Activated CD4-positive, alpha-beta T cell treated with anti-CD3 and anti-CD28 coated beads, Interleukin-2, amount 50 U/mL, for 48 hours (primary cell): Measurements from ENCODE around the gene ATG2B.

Experiments used
- DNase-seq, 2 experiments: peaks; one replicate each; pipeline ENCODE4 v3.0.0-alpha.2; 2020

ATG2B gene

DNA sequence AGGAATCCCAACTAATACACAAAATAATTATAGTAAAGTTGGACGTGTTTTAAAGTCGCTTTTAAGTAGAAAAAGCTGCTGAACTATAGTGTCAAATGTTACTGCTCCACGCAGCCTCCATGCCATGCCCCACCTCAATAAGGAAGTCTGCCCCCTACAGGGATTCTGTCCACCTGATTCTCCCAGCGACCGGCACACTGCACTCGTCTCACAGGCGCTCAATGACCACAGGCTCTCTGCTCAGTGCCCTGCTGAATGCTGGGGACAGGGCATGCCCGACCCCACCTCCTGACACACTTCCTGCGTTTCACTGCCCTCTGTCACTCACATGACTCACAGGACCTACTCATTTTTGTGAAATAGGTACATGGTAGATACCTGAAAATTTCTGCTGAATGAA lies 58.2 kb downstream of the ATG2B start:
- DNase-seq = no peak

DNA sequence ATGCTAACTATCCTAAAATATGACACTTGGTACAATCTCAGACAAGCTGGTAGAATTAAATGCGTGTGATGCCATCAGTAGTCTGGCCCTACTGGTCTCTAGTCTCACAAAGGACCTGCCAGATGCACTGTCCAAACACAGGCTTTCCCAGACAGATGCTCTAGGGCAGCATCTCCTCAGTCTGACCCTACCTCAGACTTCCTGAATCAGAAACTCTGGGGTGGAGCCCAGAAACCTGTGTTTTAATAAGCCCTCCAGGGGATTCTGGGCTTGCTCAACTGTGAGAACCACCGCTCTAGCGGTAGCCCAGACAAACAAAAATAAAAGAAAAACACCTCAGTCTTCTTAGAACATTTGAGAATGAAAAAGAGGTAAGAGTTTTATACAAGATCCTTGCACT lies 59.2 kb downstream of the ATG2B start:
- DNase-seq = no peak

DNA sequence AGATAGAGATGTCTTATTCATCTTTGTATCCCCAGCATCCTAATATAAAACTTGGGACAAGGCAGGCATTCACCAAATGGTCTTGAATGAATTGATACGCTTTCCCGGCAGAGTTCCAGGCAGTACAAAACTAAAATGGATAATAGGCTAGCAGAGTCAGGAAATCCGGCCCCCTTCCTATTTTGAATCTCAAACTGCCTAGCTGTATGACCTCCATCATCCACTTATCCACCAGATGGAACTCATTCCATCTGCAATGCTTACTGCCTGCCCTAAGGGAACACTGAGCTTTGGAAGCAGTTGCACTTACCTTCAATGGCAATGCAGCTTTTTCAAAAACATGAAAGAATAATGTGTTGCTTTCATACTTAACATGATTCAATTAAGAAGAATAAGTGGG lies 63.7 kb downstream of the ATG2B start:
- no peak for DNase-seq

DNA sequence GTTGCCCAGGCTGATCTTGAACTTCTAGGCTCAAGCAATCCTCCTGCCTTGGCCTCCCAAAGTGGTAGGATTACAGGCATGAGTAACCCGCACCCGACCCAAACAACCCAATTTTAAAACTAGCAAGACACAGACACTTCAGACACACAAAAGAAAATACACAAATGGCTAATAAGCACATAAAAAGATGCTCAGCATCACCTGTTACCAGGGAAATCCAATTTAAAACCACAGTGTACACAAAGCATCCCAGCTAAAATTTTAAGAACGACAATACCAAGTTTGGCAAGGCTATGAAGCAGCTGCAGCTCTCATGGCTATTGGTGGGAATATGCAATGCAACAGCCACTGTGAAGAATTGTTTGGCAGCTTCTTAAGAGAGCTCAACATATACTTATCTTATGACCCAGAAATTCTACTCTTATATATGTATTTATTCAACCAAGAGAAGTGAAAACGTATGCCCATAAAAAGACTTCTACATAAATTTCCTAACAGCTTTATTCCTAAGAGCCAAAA lies 65.1 kb downstream of the ATG2B start:
- no peak for DNase-seq

DNA sequence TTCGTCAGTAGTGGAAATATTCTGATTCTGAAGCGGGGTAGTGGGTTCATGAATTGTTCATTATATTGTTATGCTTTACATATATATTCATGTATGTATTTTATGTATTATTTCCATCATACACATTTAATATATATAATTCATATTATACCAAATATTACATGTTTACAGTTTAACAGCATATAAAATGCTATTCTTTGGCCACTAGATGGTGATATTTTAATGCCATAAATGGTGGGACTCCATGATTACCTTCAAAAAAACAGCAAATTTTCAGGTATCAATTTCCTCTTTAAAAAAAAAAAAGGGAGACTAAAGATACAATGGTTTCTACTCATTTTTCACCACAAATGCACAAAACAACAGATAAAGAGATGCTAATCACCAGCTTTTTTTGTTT lies 66.1 kb downstream of the ATG2B start:
- no peak for DNase-seq

DNA sequence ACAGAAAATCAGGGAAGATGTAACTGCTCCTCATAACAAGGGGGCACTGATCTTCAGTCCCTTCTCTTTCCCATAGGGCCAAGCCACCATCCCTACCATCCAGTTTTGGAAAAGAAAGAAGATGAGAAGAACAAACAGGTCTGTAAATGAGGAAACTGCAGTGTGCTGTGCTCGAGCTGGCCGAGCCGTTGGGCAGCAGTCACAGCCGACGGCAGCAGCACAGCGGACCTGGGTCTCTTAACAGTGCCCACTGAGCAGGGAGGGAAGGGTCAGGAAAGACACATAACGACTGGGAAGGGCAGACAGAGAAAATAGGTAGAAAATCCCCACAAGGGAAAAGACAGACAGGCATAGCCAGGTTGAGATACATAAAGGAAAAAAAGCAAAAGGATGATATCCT lies 68.9 kb downstream of the ATG2B start:
- no peak for DNase-seq

DNA sequence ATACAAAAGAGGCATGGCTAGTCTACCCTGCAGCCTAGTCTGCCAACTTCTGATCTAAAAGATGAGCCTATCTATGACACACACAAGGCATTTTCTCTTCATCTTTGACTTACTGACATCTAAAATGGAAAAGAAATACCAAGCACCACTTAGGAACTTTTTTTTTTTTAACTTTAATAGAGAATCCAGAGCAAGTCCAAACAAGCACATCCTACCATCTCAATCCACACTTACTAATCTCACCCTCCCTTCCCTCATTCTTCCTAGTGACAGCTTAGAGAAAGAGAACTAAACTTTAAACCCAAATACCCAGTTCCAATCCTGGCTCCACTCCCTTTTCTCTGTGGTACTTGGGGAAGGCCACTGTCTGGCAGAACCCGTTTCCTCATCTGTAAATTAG lies 75.3 kb downstream of the ATG2B start:
- no peak for DNase-seq

DNA sequence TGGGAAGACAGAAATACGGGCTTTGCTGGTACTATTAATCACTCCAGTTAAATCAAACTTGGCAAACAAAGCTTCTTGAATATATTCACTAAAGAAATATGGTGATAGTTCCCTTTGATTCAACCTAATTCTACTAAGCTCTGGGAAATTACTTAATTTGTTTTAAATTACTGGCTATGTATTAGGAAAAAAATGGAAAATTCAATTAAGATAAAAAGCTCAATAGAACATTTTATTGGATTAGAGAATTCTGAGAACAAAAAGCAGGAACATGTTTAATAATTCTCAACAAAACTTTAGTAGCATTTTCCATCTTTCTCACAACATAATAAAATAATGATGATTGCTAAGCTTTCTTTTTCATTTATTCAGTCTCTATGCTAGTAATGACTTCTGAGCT lies 76.9 kb downstream of the ATG2B start:
- DNase-seq = no peak

DNA sequence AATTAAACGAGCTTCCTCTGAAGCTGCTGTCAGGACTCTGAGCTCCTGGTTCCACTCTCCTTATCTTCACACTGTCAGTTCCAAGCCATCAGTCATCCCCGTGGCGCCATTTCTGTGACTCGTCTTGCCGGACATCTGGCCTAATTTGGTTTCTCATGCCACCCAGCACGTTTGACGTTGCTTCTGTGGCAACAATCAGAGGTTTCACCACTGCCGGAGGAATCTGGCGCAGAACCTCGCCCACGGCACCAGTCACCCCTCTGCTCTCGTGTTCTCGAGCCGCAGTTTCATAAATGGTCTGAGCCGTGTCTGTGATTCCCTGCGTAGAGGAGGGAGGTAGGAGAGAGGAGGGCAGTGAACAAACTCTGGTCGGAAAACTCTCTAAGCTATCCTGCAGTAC lies 77.5 kb downstream of the ATG2B start:
- no peak for DNase-seq

DNA sequence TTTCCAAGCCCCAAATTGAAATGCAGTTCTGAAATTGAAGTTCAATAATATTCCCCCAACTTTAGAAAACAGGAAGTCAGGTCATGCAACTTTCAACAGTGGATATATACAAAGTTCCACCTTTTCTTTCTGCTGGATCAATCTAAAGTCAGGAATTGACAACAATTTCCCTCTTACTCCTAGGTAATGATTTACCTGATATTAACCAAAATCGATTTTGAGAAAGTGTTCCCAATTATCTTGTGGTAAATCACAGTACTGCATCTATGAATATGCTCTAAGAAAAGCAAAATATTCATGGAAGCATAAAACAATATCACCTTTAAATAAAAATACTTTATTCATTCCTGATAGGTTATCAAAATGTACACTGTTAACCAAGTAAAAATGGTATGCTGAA lies 78.7 kb downstream of the ATG2B start:
- DNase-seq = no peak

DNA sequence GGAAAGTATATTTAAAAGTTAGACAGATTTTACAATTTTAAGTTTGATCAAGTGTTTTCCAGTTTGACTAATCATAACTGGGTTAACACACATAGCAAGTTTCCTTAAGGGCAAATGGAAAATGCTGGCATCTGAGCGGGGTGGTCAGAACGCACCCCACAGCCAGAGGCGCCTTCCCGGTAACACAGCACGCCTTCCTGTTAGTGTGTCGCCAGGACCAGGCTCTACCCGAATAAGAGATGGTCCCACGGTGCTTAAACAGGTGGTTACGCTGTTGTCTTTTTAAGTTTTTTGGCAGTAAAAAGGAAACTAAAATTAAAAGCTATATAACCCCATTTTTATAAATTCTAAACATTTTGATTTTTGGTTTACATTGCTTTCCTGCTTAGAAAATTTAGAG lies 79.1 kb downstream of the ATG2B start:
- no peak for DNase-seq

DNA sequence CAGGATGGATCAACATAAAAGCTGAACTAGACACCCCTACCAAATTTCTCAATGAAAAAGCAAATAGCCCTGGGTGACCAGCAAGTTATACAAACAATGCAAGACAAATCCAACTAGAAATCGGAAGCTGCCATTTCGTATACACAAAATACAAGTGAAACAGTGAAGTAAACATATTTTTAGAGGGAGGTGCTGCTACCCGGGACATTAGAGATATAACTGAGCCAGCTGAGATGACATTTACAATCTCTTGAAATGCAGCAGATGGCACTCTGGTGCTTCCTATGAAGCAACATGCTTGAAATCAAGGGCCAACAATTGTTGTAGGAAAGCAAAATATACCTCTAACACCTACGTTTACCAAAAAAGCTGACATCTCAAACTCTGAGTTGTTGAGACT lies 81.7 kb downstream of the ATG2B start:
- DNase-seq = no peak

DNA sequence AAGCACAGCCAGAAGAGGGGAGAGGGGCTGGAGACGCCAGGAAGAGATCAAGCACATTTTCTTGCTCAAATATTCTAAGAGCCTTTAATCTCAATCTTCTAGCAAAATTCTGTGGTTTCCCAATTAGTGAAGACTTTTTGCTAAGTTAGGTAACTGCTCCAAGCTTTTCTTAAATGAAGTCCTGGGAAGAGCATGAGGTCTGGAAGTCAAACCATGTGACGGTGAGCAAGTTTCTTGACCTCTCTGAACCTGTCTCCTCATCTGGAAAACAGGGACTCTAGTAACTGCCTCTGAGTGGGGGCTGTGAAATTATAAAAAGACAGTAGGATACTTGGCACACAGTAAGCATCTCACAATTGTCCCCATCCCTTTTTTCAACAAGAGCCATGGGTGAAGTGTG lies 83.0 kb downstream of the ATG2B start:
- no peak for DNase-seq

DNA sequence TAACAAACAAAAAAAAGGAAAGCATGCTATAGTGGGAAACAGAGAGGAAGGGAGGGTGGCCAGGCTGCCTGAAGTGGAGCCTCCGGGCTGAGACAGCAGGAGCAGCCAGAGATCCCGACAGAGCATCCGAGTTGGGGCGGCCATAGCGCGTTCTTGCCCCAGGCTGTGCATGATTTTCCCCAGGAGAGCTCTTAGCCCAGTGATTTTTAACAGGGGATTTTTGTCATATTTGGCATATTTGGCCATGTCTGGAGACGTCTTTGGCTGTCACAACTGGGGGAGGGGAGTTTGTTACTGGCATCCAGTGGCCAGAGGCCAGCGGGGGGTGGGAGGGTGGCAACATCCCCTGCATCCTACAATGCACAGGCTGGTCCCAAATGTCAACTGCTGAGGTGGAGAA lies 83.6 kb downstream of the ATG2B start:
- DNase-seq = no peak

DNA sequence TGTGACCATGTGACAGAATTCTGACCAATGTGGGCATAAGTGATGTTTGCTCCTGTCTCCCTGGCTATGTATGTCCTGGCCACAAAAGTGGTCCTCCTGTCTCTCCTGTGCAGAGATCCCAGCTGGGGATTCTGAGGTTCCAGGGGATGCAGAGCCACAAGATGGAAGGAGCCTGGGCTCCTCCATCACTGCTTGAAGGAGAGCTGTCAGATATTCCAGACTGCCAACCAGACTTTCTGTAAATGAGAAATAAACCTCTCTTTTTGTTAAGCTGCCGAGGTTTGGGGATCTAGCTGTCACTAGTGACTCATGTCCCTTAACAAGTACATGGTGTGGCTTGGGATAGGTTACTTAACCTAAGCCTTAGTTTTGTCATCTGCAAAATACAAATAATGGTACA lies 85.3 kb downstream of the ATG2B start:
- no peak for DNase-seq

DNA sequence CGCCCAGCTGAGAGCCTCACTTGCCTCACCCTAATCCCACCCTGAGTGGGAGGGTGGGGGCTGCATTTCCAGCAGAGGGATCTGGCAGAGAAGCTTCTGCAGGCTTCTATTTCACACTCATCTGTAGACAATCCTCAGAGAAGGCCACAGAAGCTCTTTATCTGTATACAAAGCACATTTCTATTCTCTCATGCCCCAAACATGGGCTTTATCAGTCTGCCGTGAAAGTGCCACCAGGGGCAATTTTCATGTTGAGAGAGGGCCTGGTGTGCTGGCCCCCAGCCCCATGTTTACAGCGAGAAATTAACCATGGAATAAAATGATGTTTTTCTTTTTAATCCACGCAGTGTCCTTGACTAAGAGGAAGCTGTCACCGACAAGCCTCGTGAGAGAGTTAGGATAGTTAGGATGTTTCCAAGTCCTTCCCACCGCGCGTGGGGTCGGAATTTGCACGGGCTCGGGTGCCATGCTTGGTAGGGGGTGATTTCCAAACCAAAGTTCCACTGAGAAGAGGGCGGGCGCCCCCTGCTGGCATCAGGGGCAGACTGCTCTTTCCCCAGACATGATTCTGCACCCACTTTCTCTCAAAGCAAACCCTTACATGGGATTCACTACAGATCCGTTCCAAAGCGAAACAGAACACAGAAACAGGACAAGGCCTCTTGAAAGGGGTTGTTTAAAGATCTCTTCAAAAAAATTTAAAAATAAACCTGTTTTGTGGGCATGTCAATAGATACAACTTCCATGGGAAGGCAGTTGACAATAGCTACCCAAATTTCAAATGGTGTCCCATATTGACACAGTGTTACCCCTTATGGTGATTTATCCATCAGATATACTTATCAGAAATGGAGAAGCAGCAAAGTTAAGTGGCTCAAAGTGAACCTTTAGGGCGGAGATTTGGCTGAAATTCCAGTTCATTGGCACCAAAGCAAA lies 87.7 kb downstream of the ATG2B start:
- peak; percentile 75 to 81 for DNase-seq

DNA sequence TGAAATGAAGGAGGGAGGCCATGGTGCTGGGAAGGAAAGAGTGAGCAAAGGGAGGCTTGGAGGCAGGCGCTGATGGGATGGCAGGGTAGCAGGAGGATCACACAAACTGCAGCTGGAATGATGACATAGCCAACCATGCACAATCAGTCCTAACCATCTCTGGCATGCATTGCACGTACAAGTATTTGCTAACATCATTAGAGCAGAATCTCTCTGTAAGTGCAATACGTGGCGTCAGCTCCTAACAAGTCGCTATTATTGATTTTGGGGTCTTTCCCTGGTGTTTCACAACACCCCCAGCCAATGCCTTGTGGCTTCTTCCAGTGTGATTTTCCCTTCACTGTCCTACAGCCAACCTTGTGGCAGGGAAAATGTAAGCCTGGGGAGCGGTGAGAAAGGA lies 88.6 kb downstream of the ATG2B start:
- DNase-seq = no peak

DNA sequence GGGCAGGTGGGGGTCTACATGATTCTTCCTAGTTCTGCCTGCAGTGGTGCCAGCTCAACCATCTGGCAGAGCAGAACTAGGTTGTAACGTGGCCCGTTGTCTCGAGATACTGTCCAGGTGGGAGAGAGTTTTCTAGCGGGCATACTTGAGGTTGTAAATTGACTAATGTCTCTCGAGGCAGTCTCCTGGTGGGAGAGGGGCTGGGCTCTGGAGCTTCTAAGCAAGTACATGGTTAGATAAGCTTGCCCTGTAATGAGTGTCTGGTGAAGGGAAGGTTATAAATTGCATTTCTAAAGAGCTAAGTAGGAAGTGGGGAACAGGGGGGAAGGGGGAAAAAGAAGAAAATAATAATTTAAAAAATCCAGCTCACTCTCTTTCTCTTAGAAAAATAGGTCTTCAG lies 89.0 kb downstream of the ATG2B start:
- DNase-seq = no peak

DNA sequence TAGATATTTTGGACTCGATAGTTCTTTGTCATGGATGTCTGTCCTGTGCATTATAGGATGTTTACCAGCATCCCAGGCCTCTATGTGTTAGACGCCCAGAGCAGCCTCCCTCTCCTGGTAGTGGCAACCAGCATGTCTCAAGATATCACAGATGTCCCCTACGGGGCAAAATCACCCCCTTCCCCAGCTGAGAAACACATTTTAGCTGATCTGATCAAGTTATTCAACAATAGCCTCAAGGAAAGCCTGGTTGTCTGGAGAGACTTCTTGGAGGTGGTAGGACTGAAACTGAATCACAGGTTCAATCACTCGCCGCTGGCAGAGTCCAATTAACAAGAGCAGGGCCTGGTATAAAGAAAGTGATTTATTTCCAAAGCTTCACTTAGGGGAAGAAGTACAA lies 89.5 kb downstream of the ATG2B start:
- no peak for DNase-seq

DNA sequence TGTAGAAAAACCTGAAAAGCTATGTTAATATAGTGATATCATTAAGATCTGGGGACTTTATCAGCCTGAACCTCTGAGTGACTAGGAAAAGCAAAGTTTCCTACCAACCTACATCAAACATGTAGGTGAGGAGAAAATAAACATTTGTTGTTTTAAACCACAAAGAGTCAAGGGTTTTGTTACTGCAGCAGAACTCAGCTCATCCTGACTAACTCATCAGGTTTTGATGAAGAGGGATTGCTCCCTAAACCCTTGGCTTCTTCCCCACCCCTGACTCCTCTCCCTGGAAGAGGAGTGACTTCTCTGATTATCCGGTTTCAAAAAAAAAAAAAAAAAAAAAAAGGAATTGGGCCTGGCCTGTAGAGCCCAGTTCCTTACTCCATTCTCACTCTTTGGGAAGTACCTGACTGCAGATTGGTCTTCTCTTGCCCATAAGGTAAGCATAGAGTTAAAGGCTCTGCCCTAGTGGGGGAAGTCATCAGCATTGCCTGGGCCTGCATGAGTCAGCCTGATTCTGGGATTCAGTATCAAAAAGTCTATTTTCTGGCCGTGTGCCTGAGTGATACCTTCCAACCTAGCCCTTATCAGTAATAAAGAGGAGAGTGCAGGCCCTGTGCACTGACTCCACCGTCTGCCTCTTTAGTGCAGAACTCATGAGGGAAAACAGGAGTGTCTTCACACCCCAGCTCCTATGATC lies 90.2 kb downstream of the ATG2B start:
- DNase-seq = no peak

DNA sequence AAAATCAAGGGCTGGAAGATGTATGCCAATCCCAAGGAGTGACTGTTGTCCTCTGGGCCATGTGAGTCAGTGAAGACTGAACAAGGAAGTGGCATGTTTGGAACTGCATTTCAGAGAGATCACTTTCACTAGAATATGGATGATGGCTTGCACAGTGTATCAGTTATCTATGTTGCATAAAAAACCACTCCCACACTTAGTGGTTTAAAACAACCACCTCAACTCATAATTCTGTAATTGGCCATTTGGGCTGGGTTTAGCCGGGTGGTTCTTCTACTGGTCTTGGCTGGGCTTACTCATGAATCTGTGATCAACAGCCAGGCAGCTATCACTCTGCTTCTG lies 91.7 kb downstream of the ATG2B start:
- DNase-seq = no peak

DNA sequence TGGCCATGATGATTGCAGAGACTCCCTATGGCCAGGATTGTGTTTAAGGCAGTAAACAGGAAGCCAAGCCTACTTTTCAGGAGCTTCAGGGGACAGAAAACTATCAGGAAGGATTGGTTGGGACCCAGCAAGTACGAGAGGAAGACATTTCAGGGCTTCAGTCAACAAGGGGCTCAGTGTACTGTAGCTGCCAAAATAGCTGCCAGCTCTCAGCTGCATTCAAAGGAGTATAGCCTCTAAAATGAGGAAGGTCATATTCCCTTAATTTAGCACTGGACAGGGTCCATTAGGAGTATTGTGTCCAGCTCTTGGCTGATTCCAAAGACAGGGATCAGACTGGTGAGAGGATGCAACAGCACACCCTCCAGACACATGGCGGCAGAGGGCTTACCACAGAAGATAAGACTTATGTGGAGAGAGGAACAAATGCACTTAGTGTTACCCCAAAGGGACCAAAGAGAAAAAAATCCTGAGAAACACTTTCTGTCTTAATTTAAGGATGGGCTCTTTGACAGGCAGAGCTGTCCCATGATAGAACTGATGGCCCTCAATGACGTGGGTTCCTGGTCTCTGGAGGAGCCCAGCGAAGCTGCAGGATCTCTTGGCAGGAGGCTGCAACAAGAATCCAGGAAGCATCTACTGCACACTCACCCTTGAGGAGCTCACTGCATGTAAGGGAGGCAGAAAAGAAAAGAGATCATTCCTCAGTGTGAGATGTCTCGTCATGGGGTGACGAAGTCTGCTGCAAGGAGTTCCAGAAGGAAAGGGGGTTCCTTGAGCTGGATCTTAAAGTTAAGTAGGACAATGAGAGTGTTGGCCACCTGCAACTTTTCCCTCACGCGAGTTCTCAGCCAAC lies 92.3 kb downstream of the ATG2B start:
- no peak for DNase-seq

DNA sequence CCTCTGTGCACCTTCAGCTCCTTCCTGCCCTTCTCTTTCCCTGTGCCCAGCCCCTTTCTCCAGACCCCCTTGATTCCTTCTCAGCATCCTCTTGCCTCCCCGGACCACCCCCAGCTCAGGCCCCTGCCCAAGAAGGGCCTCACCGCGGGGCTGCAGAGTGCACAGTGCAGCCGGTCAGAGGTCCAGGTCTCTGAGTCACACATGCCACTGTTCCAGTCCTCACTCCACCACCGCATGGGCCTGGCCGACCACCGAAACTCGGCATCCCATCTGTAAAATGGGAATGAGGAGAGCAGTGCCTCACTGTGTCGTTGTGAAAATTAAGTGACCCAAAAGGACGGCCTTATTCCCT lies 93.8 kb downstream of the ATG2B start:
- DNase-seq = no peak
